OCI-LY7 (cell line): Measurements from ENCODE around the gene GATAD2A. TPM values are rescaled to one million over a fixed set of nuclear protein-coding genes. Genes with fewer than 3 reads are reported as not detected.

ENCODE experiments used
- BruUV-seq: library from RNA; stranded (reverse); fragments of 400-500 nt; replicated peaks from 2 replicates; lab custom pipeline; 2021; lab: Mats Ljungman, UMichigan
- CTCF ChIA-PET: fragments of 300-600 bp; sonication (Branson Sonifier 250); formaldehyde crosslinking; loops from one replicate; lab custom pipeline; 2022; ENCODE audit warnings: antibody characterized with exemption; ENCODE audit not compliant: unreplicated experiment; lab: Charles Lee
- POLR2A ChIA-PET: fragments of 300-600 bp; sonication (Branson Sonifier 250); formaldehyde crosslinking; loops from one replicate; lab custom pipeline; 2022; ENCODE audit warnings: antibody characterized with exemption; lab: Charles Lee
- DNase-seq: peaks from one replicate; pipeline ENCODE4 v3.0.0-alpha.2; 2015; ENCODE audit warnings: low spot score
- H2AFZ ChIP-seq: fragments of 200-600 bp; sonication (generic), shearing (Covaris generic); 2 replicates; pipeline ENCODE4 v1.6.1; 2014; ENCODE audit warnings: mild to moderate bottlenecking, antibody characterized with exemption, low read length, moderate library complexity
- H3K27ac ChIP-seq: fragments of 200-600 bp; sonication (generic); 2 replicates; pipeline ENCODE4 v1.5.1; 2014; ENCODE audit warnings: mixed run types, low read depth, mild to moderate bottlenecking, moderate library complexity, low read length, inconsistent platforms; ENCODE audit not compliant: poor library complexity, severe bottlenecking
- H3K36me3 ChIP-seq: fragments of 200-600 bp; sonication (generic); 2 replicates; pipeline ENCODE4 v1.6.1; 2014; ENCODE audit warnings: mild to moderate bottlenecking, antibody characterized with exemption, low read length, moderate library complexity, mixed read lengths; ENCODE audit not compliant: insufficient read depth
- H3K4me1 ChIP-seq: fragments of 200-600 bp; sonication (generic); 2 replicates; pipeline ENCODE4 v1.5.1; 2014; ENCODE audit warnings: mild to moderate bottlenecking, low read length; ENCODE audit not compliant: insufficient read depth, poor library complexity, severe bottlenecking
- H3K4me2 ChIP-seq: fragments of 200-600 bp; sonication (generic); 2 replicates; pipeline ENCODE4 v1.6.1; 2014; ENCODE audit warnings: mild to moderate bottlenecking, low read length
- H3K4me3 ChIP-seq: fragments of 200-600 bp; sonication (generic); 2 replicates; pipeline ENCODE4 v1.5.1; 2014; ENCODE audit warnings: mild to moderate bottlenecking, low read depth, low read length; ENCODE audit not compliant: poor library complexity, severe bottlenecking
- H3K79me2 ChIP-seq: fragments of 200-600 bp; sonication (generic); 2 replicates; pipeline ENCODE4 v1.6.1; 2016; ENCODE audit warnings: low read depth, mild to moderate bottlenecking, low read length, moderate library complexity, mixed read lengths; ENCODE audit not compliant: insufficient read depth
- H3K9me2 ChIP-seq: fragments of 200-600 bp; sonication (generic); 2 replicates; pipeline ENCODE4 v1.6.1; 2016; ENCODE audit warnings: mild to moderate bottlenecking, low read length, mixed read lengths; ENCODE audit not compliant: insufficient read depth
- H3K9me3 ChIP-seq: fragments of 200-600 bp; sonication (generic); 2 replicates; pipeline ENCODE4 v1.6.1; 2014; ENCODE audit warnings: mild to moderate bottlenecking, mixed run types, low read length, mixed read lengths
- H4K20me1 ChIP-seq: fragments of 200-600 bp; sonication (generic); 2 replicates; pipeline ENCODE4 v1.6.1; 2014; ENCODE audit warnings: mild to moderate bottlenecking, antibody characterized with exemption, low read length, moderate library complexity, mixed read lengths; ENCODE audit not compliant: insufficient read depth
- CTCF ChIP-seq: fragments of 200-600 bp; sonication (generic); conservative IDR thresholded peaks from 2 replicates; pipeline ENCODE4 v1.5.1; 2014; ENCODE audit warnings: mild to moderate bottlenecking, antibody characterized with exemption, low read length, moderate library complexity, mixed read lengths
- EZH2phosphoT487 ChIP-seq: fragments of 200-600 bp; sonication (generic); IDR thresholded peaks from 2 replicates; pipeline ENCODE4 v1.6.1; 2018; ENCODE audit warnings: low read depth, borderline replicate concordance, mild to moderate bottlenecking, mixed run types, antibody characterized with exemption, low read length, moderate library complexity, mixed read lengths
- intact Hi-C: fragments of 100-400 bp; cut with micrococcal nuclease; formaldehyde crosslinking; loops from one replicate; pipeline ENCODE4 v1.10.0; 2022; ENCODE audit not compliant: unreplicated experiment
- total RNA-seq, 2 experiments: library from RNA; depleted of rRNA in 1 of 2; stranded (reverse); fragments of >200 nt in 1 of 2; shearing (Covaris generic) in 1 of 2; gene quantifications; 2 replicates each; pipeline ENCODE4 v1.2.3, GENCODE V29; 2014 to 2022

The GATAD2A gene
- total RNA-seq, 2 experiments from 2014 or later = 62.8 to 156 TPM

GRCh38 chr19:19540064-19540714 is 134.7 kb downstream of the GATAD2A start:
- Histone ChIP-seq H3K9me2 (no peaks in the 10 kb centered on the region), H3K36me3 (no peaks in the 10 kb centered on the region), H2AFZ (no peak overlapping the region), H3K79me2 (no peaks in the 10 kb centered on the region), H3K4me1 (peaks cover 14% of the 10 kb centered on the region), H3K9me3 (no peaks in the 10 kb centered on the region), H3K4me3 (no peak overlapping the region), H3K4me2 (no peak overlapping the region), H4K20me1 (no peaks in the 10 kb centered on the region), H3K27ac (no peak overlapping the region)
- no peak for TF ChIP-seq CTCF
- no peak for TF ChIP-seq EZH2phosphoT487
- intact Hi-C loops = no loop called here
- CTCF ChIA-PET = no interaction called here
- POLR2A ChIA-PET = interaction anchor here (0.6 kb wide), 1 partner anchor 8 kb away, joined by 6 read pairs; no protein-coding TSS in a partner anchor
- DNase-seq = peak; percentile 54
- no TSS peak for BruUV-seq

GRCh38 chr19:19540715-19541515 is 135.4 kb downstream of the GATAD2A start:
- POLR2A ChIA-PET = interaction anchor here (0.6 kb wide), 2 partner anchors 9 to 12 kb away, joined by 3 to 6 read pairs; no protein-coding TSS in a partner anchor
- Histone ChIP-seq H3K36me3 (no peaks in the 10 kb centered on the region), H3K4me1 (peaks cover 14% of the 10 kb centered on the region), H4K20me1 (no peaks in the 10 kb centered on the region), H3K9me3 (no peaks in the 10 kb centered on the region), H3K4me3 (no peak overlapping the region), H3K27ac (no peak overlapping the region), H3K9me2 (no peaks in the 10 kb centered on the region), H3K79me2 (no peaks in the 10 kb centered on the region), H2AFZ (no peak overlapping the region), H3K4me2 (0 out of 2 replicates have a peak overlapping the region, but pooled peaks have one; percentile 13)
- intact Hi-C loops = no loop called here
- BruUV-seq = no TSS peak
- CTCF ChIA-PET = no interaction called here
- DNase-seq = peak; percentile 78
- TF ChIP-seq EZH2phosphoT487 (no peak), CTCF (no peak)
